Osteoblast (primary cell): ENCODE results near the gene CDK10. TPM values are rescaled to one million over a fixed set of nuclear protein-coding genes. Genes with fewer than 3 reads are reported as not detected.
"Not testable (repeated sequence)": the region's sequence is repeated elsewhere in the genome, so short reads cannot be mapped to it uniquely, and the experiment has no call there.

Experiments used
- DNase-seq: peaks from one replicate; pipeline ENCODE4 v3.0.0; 2011; ENCODE audit warnings: low spot score, mixed read lengths; ENCODE audit not compliant: insufficient read length; ENCODE audit errors: missing footprints
- H2AFZ ChIP-seq: 2 replicates; pipeline ENCODE4 v1.6.0; 2011; ENCODE audit warnings: mild to moderate bottlenecking, low read length
- H3K27ac ChIP-seq: 2 replicates; pipeline ENCODE4 v1.5.1; 2011; ENCODE audit warnings: mild to moderate bottlenecking, low read depth, low read length, moderate library complexity
- H3K27me3 ChIP-seq: 2 replicates; pipeline ENCODE4 v1.6.0; 2012; ENCODE audit warnings: mild to moderate bottlenecking, control low read depth, inconsistent platforms, low read length, moderate library complexity; ENCODE audit not compliant: insufficient read depth
- H3K36me3 ChIP-seq: 2 replicates; pipeline ENCODE4 v1.5.1; 2011; ENCODE audit warnings: mild to moderate bottlenecking, low read length, control low read depth, moderate library complexity; ENCODE audit not compliant: insufficient read depth
- H3K4me1 ChIP-seq: 2 replicates; pipeline ENCODE4 v1.5.1; 2011; ENCODE audit warnings: mild to moderate bottlenecking, low read length, control low read depth, moderate library complexity; ENCODE audit not compliant: insufficient read depth
- H3K4me2 ChIP-seq: 2 replicates; pipeline ENCODE4 v1.6.0; 2011; ENCODE audit warnings: mild to moderate bottlenecking, low read length; ENCODE audit not compliant: insufficient read depth
- H3K4me3 ChIP-seq: fragments of 200-600 bp; sonication (generic); 3 replicates; pipeline ENCODE4 v1.5.1; 2012; ENCODE audit warnings: mild to moderate bottlenecking, low read length, inconsistent platforms; ENCODE audit not compliant: insufficient read depth
- H3K79me2 ChIP-seq: 2 replicates; pipeline ENCODE4 v1.6.0; 2012; ENCODE audit warnings: mild to moderate bottlenecking, low read length, control low read depth, inconsistent platforms; ENCODE audit not compliant: insufficient read depth
- H3K9me3 ChIP-seq: 2 replicates; pipeline ENCODE4 v1.5.1; 2011; ENCODE audit warnings: low read depth, low read length, control low read depth
- H4K20me1 ChIP-seq: 2 replicates; pipeline ENCODE4 v1.6.0; 2012; ENCODE audit warnings: mild to moderate bottlenecking, low read length, control low read depth; ENCODE audit not compliant: insufficient read depth
- total RNA-seq: library from RNA; depleted of rRNA; stranded (reverse); fragments of >200 nt; gene quantifications from 2 replicates; pipeline ENCODE4 v1.2.3, GENCODE V29; 2012
- TF ChIP-seq, protein P1 (sequence below): IDR thresholded peaks from 2 replicates; pipeline ENCODE4 v1.5.1; 2011; ENCODE audit warnings: mild to moderate bottlenecking, low read depth, low read length, moderate library complexity; ENCODE audit errors: extremely low read depth

CDK10 gene
- total RNA-seq, 1 donor: 37.6 TPM

DNA sequence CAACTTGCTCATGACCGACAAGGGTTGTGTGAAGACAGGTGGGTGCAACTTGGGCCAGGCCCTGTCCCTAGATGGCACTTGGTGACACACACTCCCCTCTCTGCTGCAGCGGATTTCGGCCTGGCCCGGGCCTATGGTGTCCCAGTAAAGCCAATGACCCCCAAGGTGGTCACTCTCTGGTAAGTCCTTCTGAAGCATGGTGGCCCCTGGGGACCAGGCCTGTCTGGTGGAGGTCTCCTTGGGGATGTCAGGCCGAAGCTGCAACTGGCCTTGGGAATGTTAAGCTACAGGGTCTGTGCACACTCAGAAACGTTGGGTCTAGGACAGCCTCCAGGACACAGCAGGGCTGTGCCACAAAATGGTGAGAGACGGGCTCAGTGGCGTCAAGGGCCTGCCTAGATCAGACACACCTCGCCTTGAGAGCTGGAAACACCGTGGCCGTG, 6.8 kb downstream of the CDK10 start:
- Histone ChIP-seq H2AFZ (no peak overlapping the region), H3K4me1 (no peaks in the 10 kb centered on the region), H3K27me3 (no peaks in the 10 kb centered on the region), H3K4me2 (no peak overlapping the region), H3K79me2 (peaks cover 14% of the 10 kb centered on the region), H3K9me3 (no peaks in the 10 kb centered on the region), H3K36me3 (peaks cover 45% of the 10 kb centered on the region), H4K20me1 (peaks cover 15% of the 10 kb centered on the region), H3K27ac (no peak overlapping the region), H3K4me3 (no peak overlapping the region)
- peak; percentile 82 for DNase-seq
- TF ChIP-seq, protein P1, sequence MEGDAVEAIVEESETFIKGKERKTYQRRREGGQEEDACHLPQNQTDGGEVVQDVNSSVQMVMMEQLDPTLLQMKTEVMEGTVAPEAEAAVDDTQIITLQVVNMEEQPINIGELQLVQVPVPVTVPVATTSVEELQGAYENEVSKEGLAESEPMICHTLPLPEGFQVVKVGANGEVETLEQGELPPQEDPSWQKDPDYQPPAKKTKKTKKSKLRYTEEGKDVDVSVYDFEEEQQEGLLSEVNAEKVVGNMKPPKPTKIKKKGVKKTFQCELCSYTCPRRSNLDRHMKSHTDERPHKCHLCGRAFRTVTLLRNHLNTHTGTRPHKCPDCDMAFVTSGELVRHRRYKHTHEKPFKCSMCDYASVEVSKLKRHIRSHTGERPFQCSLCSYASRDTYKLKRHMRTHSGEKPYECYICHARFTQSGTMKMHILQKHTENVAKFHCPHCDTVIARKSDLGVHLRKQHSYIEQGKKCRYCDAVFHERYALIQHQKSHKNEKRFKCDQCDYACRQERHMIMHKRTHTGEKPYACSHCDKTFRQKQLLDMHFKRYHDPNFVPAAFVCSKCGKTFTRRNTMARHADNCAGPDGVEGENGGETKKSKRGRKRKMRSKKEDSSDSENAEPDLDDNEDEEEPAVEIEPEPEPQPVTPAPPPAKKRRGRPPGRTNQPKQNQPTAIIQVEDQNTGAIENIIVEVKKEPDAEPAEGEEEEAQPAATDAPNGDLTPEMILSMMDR: no peak

DNA sequence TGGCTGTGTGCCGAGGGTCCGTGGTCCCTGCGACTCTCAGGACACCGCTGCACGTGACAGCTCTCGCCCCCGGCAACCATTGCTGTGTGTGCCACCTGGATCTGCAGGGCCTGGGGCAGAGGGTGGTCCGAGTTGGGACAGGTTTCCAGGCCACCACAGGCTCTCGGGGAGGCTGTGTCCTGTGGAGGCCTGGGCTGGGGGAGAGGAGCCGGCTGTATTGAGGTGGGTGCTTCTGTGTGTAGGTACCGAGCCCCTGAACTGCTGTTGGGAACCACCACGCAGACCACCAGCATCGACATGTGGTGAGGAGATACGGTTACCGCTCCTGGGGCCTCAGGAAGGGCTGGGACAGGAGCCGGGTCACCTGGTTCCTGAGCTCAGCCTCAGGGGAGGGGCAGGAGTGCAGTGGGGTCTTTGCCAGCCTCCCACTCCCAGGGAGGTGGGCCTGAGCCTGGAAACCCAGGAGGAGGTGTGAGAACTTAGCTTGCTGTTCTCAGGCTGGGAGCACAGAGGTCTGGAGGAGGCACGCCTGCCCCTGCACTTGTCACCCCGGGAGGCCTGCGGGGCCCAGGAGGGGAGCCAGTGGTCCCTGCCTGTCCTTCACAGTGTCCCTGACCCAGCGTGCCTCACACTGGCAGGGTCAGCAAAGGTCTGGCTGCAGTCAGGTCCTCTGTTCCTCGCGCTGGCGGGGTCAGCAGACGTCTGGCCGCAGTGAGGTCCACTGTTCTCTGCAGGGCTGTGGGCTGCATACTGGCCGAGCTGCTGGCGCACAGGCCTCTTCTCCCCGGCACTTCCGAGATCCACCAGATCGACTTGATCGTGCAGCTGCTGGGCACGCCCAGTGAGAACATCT, 7.7 kb downstream of the CDK10 start:
- Histone ChIP-seq H3K27ac (no peak overlapping the region), H3K9me3 (no peaks in the 10 kb centered on the region), H3K4me3 (no peak overlapping the region), H2AFZ (no peak overlapping the region), H3K4me1 (no peaks in the 10 kb centered on the region), H3K4me2 (no peak overlapping the region), H3K79me2 (peaks cover 7% of the 10 kb centered on the region), H3K36me3 (peaks cover 39% of the 10 kb centered on the region), H3K27me3 (no peaks in the 10 kb centered on the region), H4K20me1 (peaks cover 11% of the 10 kb centered on the region)
- peak; percentile 70 for DNase-seq
- TF ChIP-seq, protein P1: no peak

DNA sequence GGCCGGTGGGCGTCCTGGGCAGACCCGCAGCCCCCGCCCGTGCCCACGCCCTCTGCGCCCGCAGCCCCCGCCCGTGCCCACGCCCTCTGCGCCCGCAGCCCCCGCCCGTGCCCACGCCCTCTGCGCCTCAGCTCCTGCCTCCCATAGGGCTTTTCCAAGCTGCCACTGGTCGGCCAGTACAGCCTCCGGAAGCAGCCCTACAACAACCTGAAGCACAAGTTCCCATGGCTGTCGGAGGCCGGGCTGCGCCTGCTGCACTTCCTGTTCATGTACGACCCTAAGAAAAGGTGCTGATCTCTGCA, 8.2 kb downstream of the CDK10 start:
- H3K4me2 ChIP-seq: not testable (repeated sequence)

DNA sequence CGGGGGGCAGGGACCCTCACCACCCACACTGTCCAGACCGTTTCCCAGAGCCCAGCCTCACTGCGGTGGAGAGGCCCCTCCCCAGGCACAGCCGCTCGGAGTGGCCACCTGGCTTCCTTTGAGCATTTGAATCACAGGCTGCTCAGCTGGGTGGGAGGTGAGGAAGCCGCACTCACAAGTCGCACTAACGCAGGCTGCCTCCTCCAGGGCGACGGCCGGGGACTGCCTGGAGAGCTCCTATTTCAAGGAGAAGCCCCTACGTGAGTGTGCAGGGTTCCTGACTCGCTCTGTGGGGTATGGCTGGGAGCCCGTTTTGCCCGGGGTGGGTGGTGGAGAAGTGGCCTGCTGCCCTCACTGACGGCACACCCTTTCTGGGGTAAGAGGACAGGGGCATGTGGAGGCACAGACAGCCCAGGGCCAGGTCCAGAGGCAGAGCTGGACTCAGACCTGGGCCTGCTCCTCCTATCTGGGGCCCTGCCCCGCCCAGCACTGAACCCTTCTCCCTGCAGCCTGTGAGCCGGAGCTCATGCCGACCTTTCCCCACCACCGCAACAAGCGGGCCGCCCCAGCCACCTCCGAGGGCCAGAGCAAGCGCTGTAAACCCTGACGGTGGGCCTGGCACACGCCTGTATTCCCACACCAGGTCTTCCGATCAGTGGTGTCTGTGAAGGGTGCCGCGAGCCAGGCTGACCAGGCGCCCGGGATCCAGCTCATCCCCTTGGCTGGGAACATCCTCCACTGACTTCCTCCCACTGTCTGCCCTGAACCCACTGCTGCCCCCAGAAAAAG, 8.8 kb downstream of the CDK10 start:
- TF ChIP-seq, protein P1: no peak
- Histone ChIP-seq H2AFZ (no peak overlapping the region), H3K27ac (no peak overlapping the region), H3K79me2 (peaks cover 2% of the 10 kb centered on the region), H3K9me3 (no peaks in the 10 kb centered on the region), H3K36me3 (peaks cover 30% of the 10 kb centered on the region), H3K4me3 (no peak overlapping the region), H4K20me1 (peaks cover 17% of the 10 kb centered on the region), H3K4me2 (no peak overlapping the region), H3K4me1 (peaks cover 2% of the 10 kb centered on the region), H3K27me3 (no peaks in the 10 kb centered on the region)
- peak; percentile 90 for DNase-seq

More for the DNA sequence above, 8.2 kb downstream of the CDK10 start:
- not testable (repeated sequence) for H3K27ac ChIP-seq, H3K9me3 ChIP-seq, H3K27me3 ChIP-seq, H3K79me2 ChIP-seq, H2AFZ ChIP-seq, H3K4me3 ChIP-seq, DNase-seq, H3K4me1 ChIP-seq
- peaks cover 15% of the 10 kb centered on the region for H4K20me1 ChIP-seq
- peaks cover 35% of the 10 kb centered on the region for H3K36me3 ChIP-seq
